GM19351 (cell line): ENCODE measurements around the gene CD300LF.

ENCODE experiments used
- ATAC-seq: cut with Tn5 transposase; IDR thresholded peaks from one replicate; pipeline ENCODE4 v1.9.1; 2021; ENCODE audit warnings: mild to moderate bottlenecking, moderate library complexity; ENCODE audit not compliant: unreplicated experiment

CD300LF gene

GRCh38 chr17:74746376-74746775 is 33.7 kb upstream of the CD300LF start:
- no peak for ATAC-seq

DNA sequence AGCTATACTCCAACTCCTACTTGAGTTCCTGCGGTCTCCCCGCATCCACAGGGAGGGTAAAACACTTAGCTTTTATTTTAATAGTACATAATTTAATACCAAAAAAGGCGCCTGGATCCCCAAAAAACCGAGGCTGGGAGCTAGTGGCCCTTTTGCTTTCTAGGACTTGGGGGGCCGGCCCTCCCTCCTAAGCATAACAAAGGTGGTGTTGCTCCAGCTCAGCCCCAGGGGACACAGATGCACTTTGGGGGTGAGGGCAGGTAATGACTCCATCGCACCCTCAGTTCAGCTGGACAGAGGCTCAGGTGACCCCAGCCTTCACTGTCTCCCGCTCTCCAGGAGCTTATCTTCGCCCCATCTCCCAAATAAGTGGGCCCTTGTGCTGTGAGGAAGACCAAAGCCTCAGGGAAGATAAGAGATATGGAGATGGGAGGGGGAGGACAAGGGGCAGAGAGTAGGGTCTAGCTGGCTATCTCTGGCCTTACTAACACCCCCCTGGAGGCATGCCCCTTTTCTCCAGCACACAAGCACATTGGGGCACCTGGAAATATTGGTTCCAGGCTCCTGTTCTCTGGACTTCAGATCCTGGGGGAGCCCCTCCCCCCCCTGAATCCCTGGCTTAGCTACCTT is 32.9 kb upstream of the CD300LF start:
- no peak for ATAC-seq

- ATAC-seq, result no peak
Observed at GRCh38 chr17:74744714-74745547, 32.2 kb upstream of the CD300LF start.

DNA sequence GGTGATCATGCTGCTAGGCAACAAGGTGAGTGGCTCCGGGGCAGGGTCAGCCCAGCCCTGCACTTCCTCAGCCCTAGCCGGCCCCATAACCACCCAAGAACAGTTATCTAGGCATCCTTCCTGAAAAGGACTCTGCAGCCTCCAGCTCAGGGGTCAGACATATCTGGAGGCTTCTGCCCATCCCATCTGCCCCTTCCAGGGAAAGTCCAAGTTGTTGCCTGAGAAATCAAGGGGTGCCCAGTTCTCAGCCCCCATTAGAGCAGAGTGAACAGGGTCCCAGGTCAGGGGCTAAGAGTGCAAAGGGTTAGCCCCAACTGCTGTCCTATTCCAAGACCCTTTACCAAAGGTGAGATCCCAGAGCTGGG is 31.6 kb upstream of the CD300LF start:
- no peak for ATAC-seq

DNA sequence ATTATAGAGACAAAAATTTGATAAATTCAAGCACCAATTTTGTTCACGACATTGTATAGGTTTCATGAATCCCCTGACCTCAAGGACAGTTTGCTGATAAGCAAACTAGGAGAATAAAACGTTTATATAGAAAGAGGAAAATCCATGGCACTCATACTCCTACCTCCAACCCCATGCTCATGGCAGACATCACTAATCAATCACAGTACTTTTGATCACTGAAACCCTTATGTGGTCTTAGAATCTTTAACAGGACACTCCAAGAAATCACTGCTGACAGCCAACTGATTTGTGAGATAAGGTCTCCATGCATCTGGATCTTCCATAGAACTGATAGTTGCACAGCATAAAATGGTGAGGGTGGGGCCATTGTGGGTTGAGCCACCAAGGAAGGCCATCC is 31.0 kb upstream of the CD300LF start:
- no peak for ATAC-seq

GRCh38 chr17:74742978-74743545 is 30.3 kb upstream of the CD300LF start:
- ATAC-seq, result no peak

- ATAC-seq, result no peak
Observed at GRCh38 chr17:74742153-74742515, 29.4 kb upstream of the CD300LF start.

DNA sequence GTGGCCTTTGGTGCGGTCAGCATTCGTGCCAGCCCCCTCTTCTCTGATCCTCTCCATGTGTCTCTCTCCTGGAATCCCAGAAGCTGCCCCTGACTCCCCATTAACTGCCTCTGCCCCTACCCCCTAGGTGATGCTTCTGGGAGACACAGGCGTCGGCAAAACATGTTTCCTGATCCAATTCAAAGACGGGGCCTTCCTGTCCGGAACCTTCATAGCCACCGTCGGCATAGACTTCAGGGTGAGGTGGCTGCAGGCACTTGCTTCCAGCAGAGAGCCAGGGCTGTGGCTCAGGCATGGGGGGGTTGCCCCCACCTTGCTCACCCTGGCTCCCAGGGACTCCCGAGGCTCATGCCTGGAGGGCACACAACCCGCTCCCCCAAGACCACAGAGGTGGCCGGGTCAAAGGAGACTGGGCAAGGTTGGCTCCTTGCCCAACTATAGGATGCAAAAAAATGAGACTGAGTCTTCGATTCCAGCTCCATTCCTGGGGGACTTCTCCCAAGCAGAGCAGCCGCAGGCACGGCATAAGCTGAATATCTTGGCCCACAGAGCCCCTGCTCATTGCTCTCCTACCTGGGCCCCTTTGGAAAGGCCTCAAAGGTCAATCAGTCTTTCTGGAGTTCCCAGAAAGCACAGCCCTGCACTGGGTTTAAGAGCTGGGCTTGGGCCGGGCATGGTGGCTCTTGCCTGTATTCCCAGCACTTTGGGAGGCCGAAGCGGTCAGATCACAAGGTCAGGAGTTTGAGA is 28.1 kb upstream of the CD300LF start:
- no peak for ATAC-seq

GRCh38 chr17:74740173-74740572 is 27.4 kb upstream of the CD300LF start:
- no peak for ATAC-seq

- ATAC-seq, result no peak
Observed at GRCh38 chr17:74739227-74739831, 26.6 kb upstream of the CD300LF start.

- ATAC-seq, result peak; percentile 64
Observed at GRCh38 chr17:74738051-74738996, 25.6 kb upstream of the CD300LF start.

- no peak for ATAC-seq
Observed at GRCh38 chr17:74737299-74738050, 24.8 kb upstream of the CD300LF start.

GRCh38 chr17:74736513-74737298 is 24.0 kb upstream of the CD300LF start, which contains the start of gene RAB37:
TSS of gene RAB37 (plus strand) at chr17:74737256. CDS start at chr17:74737273, 17 bp downstream.
- peak; percentile 42 for ATAC-seq

DNA sequence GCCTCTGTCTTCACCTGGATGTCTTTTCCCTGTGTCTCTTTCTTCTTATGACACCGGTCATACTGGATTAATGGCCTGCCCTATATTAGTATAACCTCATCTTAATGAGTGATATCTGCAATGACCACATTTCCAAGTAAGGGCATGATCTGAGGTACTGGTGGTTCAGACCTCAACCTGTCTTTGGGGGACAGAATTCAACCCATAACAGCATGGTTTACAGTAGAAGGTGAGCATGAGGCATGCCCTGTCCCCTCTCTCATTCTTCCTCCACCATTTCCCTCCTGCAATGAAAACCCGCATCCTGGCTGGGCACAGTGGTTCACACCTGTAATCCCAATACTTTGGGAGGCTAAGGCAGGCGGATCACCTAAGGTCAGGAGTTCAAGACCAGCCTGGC is 21.5 kb upstream of the CD300LF start:
- ATAC-seq, result no peak

GRCh38 chr17:74733365-74734122 is 20.8 kb upstream of the CD300LF start:
- no peak for ATAC-seq

DNA sequence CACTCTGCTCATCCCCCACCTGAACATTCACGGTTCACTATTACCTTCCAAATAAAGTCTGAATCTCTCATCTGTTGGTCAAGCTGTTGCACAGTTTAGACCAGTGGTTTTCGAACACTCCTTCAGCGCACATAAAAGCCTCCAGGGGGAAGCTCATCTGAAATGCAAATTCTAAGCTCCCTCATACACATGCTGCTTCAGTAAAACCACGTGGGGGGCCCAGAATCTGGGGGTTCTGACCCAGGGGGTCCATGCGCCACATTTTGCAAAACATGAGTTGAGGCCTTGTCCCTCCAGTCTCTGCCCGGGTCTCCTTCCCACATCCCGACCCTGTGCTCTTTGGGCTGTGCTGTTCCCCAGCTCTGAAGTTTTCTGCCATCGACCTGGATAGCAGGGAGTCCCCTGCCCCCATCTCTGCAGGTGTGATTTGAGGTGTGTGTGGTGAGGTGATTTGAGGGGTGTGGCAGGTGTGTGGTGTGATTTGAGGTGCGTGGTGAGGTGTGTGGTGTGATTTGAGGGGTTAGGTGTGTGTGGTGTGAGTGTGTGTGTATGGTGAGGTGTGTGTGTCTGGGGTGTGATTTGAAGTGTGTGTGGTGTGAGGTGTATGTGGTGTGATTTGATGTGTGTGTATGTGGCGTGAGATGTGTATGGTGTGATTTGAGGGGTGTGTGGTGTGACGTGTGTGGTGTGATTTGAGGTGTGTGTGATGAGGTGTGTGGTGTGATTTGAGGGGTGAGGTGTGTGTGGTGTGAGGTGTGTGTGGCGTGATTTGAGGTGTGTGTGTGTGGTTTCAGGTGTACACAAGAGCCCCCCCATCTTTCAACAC is 19.5 kb upstream of the CD300LF start:
- ATAC-seq, result no peak

DNA sequence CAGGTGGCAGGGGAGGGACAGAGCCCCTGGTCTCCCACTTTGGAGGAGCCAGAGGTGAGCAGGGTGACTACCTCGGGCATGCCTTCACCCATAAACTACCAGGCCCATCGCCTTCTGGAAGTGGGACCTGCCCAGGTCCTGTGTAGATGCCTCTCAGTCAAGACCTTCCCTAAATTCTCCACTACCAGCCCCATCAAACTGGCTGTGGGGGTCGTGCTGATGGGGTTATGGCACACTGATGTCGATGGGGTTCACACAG is 18.6 kb upstream of the CD300LF start:
- no peak for ATAC-seq
